Measurements from ENCODE around the gene SOX10. TPM values are rescaled to one million over a fixed set of nuclear protein-coding genes. Genes with fewer than 3 reads are reported as not detected.

Gene SOX10
- total RNA-seq, 1 experiment from 2014 or later: not detected

GRCh38 chr22:37942133-37942532 lies 42.2 kb downstream of the SOX10 start:
- Histone ChIP-seq H3K36me3 (ENCODE audit: control insufficient read depth, insufficient read depth, low read length) (no peaks in the 10 kb centered on the region), H3K9me3 (ENCODE audit: control insufficient read depth, insufficient read depth, low read depth, low read length) (no peaks in the 10 kb centered on the region), H3K27me3 (ENCODE audit: control insufficient read depth, insufficient read depth, low read length) (no peaks in the 10 kb centered on the region), H3K4me3 (ENCODE audit: low read depth in 2 of 2, low read length in 2 of 2) (no peak overlapping the region), H3K27ac (ENCODE audit: low read length) (no peak overlapping the region), H3K4me1 (ENCODE audit: control insufficient read depth, insufficient read depth, low read length) (no peaks in the 10 kb centered on the region)
- ChIA-PET CTCF (no interaction called here), POLR2A (no interaction called here)
- no peak for DNase-seq (ENCODE audit: low read depth, low spot score)
- BruUV-seq (replicated peaks): no TSS peak
- intact Hi-C loops (cut with micrococcal nuclease; ENCODE audit: unreplicated experiment) (no loop called here), in situ Hi-C loops (cut with HindIII; ENCODE audit: low pct_unique_long_range_greater_than_20kb, low sequenced_read_pairs) (no loop called here)
- TF ChIP-seq CTCF (IDR thresholded peaks at IDR 0.05): no peak
- TF ChIP-seq SIN3A (IDR thresholded peaks at IDR 0.05; ENCODE audit: borderline replicate concordance, insufficient read depth, low read depth, low read length): no peak
- TF ChIP-seq POLR2AphosphoS5 (IDR thresholded peaks at IDR 0.05; ENCODE audit: low read depth, low read length): no peak
- TF ChIP-seq TCF7L2 (IDR thresholded peaks at IDR 0.05; ENCODE audit: low read depth, low read length): no peak
- no peak for TF ChIP-seq REST (IDR thresholded peaks at IDR 0.05; ENCODE audit: insufficient read depth in 1 of 2, low read depth in 2 of 2, low read length in 1 of 2)
- ATAC-seq: no peak

GRCh38 chr22:37940698-37941376 lies 43.5 kb downstream of the SOX10 start:
- Histone ChIP-seq H3K27me3 (ENCODE audit: control insufficient read depth, insufficient read depth, low read length) (no peaks in the 10 kb centered on the region), H3K9me3 (ENCODE audit: control insufficient read depth, insufficient read depth, low read depth, low read length) (no peaks in the 10 kb centered on the region), H3K4me3 (ENCODE audit: low read depth in 2 of 2, low read length in 2 of 2) (no peak overlapping the region), H3K36me3 (ENCODE audit: control insufficient read depth, insufficient read depth, low read length) (no peaks in the 10 kb centered on the region), H3K4me1 (ENCODE audit: control insufficient read depth, insufficient read depth, low read length) (no peaks in the 10 kb centered on the region), H3K27ac (ENCODE audit: low read length) (no peak overlapping the region)
- CTCF ChIA-PET: no interaction called here
- TF ChIP-seq SIN3A (IDR thresholded peaks at IDR 0.05; ENCODE audit: borderline replicate concordance, insufficient read depth, low read depth, low read length) (no peak), CTCF (IDR thresholded peaks at IDR 0.05) (no peak), REST (IDR thresholded peaks at IDR 0.05; ENCODE audit: insufficient read depth in 1 of 2, low read depth in 2 of 2, low read length in 1 of 2) (no peak), POLR2AphosphoS5 (IDR thresholded peaks at IDR 0.05; ENCODE audit: low read depth, low read length) (no peak), TCF7L2 (IDR thresholded peaks at IDR 0.05; ENCODE audit: low read depth, low read length) (no peak)
- in situ Hi-C loops (cut with HindIII; ENCODE audit: low pct_unique_long_range_greater_than_20kb, low sequenced_read_pairs): no loop called here
- no peak for DNase-seq (ENCODE audit: low read depth, low spot score)
- intact Hi-C loops (cut with micrococcal nuclease; ENCODE audit: unreplicated experiment): no loop called here
- POLR2A ChIA-PET: no interaction called here
- no peak for ATAC-seq
- no TSS peak for BruUV-seq (replicated peaks)

Measured in Panc1 (cell line).